B cell (primary cell): Measurements from ENCODE around the gene CBLB. TPM values are rescaled to one million over a fixed set of nuclear protein-coding genes. Genes with fewer than 3 reads are reported as not detected.

Source experiments
- ATAC-seq: fragments of 200-7000 bp; cut with Tn5 transposase; one replicate; pipeline ENCODE4 v1.10.0; 2021; ENCODE audit warnings: low read depth, mild to moderate bottlenecking, moderate number of reproducible peaks, moderate library complexity
- CTCF ChIA-PET: fragments of 350-600 bp; sonication (Branson Sonifier 250); formaldehyde crosslinking; loops from one replicate; lab custom pipeline; 2021; ENCODE audit warnings: antibody characterized with exemption, inconsistent platforms; lab: Charles Lee
- POLR2A ChIA-PET: fragments of 350-600 bp; sonication (Branson Sonifier 250); formaldehyde crosslinking; loops from one replicate; lab custom pipeline; 2021; ENCODE audit warnings: antibody characterized with exemption; lab: Charles Lee
- DNase-seq: peaks from one replicate; pipeline ENCODE4 v3.0.0; 2013
- H2AFZ ChIP-seq: 2 replicates; pipeline ENCODE4 v1.6.1; 2012; ENCODE audit warnings: mild to moderate bottlenecking, low read depth, low read length; ENCODE audit not compliant: insufficient read depth, poor library complexity, severe bottlenecking
- H3K27ac ChIP-seq, 2 donors: 1 replicate in 1 of 2; 2 replicates in 1 of 2; pipeline ENCODE4 v1.5.1; 2012 to 2013; ENCODE audit warnings: low read length in 2 of 2, mild to moderate bottlenecking in 2 of 2, moderate library complexity in 1 of 2
- H3K27me3 ChIP-seq, 4 experiments: fragments of 200-600 bp in 1 of 4; sonication (generic) in 1 of 4; replicated peaks in 1 of 4; 1 replicate in 2 of 4; 2 replicates in 2 of 4; pipeline versions ENCODE4 v1.6.1 to v1.7.0; 2013 to 2016; ENCODE audit warnings: low read length in 3 of 4, mild to moderate bottlenecking in 2 of 4, mixed read lengths in 1 of 4, moderate library complexity in 1 of 4; ENCODE audit not compliant: insufficient read depth in 4 of 4, control insufficient read depth in 3 of 4; ENCODE audit errors: control extremely low read depth in 1 of 4
- H3K36me3 ChIP-seq, 2 experiments: replicated peaks in 1 of 2; 1 replicate in 1 of 2; 2 replicates in 1 of 2; pipeline versions ENCODE4 v1.6.1 to v1.7.1; 2013; ENCODE audit warnings: low read length in 1 of 2; ENCODE audit not compliant: insufficient read depth in 2 of 2, control insufficient read depth in 1 of 2; ENCODE audit errors: control extremely low read depth in 1 of 2, extremely low read depth in 1 of 2
- H3K4me1 ChIP-seq, 2 donors: fragments of 200-600 bp in 1 of 2; sonication (generic) in 1 of 2; 1 replicate in 1 of 2; 2 replicates in 1 of 2; pipeline versions ENCODE4 v1.5.1 to v1.6.1; 2013 to 2017; ENCODE audit warnings: low read length in 2 of 2; ENCODE audit not compliant: control insufficient read depth in 2 of 2, insufficient read depth in 2 of 2
- H3K4me2 ChIP-seq: replicated peaks from 2 replicates; pipeline ENCODE3; 2012; ENCODE audit warnings: mild to moderate bottlenecking, low read depth, low read length; ENCODE audit not compliant: poor library complexity, severe bottlenecking
- H3K4me3 ChIP-seq, 5 experiments: fragments of 200-600 bp in 1 of 5; sonication (generic) in 1 of 5; 1 replicate in 3 of 5; 2 replicates in 2 of 5; pipeline versions ENCODE4 v1.5.1 to v1.7.0; 2011 to 2016; ENCODE audit warnings: low read length in 4 of 5, mild to moderate bottlenecking in 4 of 5, low read depth in 2 of 5, control low read depth in 1 of 5, moderate library complexity in 1 of 5; ENCODE audit not compliant: insufficient read depth in 1 of 5; ENCODE audit errors: control extremely low read depth in 1 of 5, extremely low read depth in 1 of 5
- H3K79me2 ChIP-seq: fragments of 200-600 bp; sonication (generic); one replicate; pipeline ENCODE4 v1.6.0; 2016; ENCODE audit warnings: low read length; ENCODE audit not compliant: control insufficient read depth, insufficient read depth
- H3K9ac ChIP-seq: fragments of 200-600 bp; sonication (generic); 2 replicates; pipeline ENCODE4 v1.6.1; 2017; ENCODE audit warnings: mild to moderate bottlenecking, low read length, moderate library complexity
- H3K9me3 ChIP-seq, 3 donors: one replicate each; pipeline versions ENCODE4 v1.6.1 to v1.7.1; 2013; ENCODE audit warnings: low read length in 2 of 3; ENCODE audit not compliant: control insufficient read depth in 2 of 3, insufficient read depth in 1 of 3; ENCODE audit errors: control extremely low read depth in 1 of 3
- H4K20me1 ChIP-seq: 2 replicates; pipeline ENCODE4 v1.6.0; 2012; ENCODE audit warnings: mild to moderate bottlenecking, low read length; ENCODE audit not compliant: insufficient read depth, control insufficient read depth, poor library complexity, severe bottlenecking
- H3K27ac Mint-ChIP-seq: one replicate; pipeline ENCODE4 v1.8.0; 2021; ENCODE audit warnings: mixed read lengths
- H3K27me3 Mint-ChIP-seq: one replicate; pipeline ENCODE4 v1.8.0; 2021; ENCODE audit warnings: mixed read lengths
- H3K4me1 Mint-ChIP-seq: one replicate; pipeline ENCODE4 v1.8.0; 2021; ENCODE audit warnings: mixed read lengths
- H3K4me3 Mint-ChIP-seq: one replicate; pipeline ENCODE4 v1.8.0; 2021; ENCODE audit warnings: mixed read lengths
- H3K9me3 Mint-ChIP-seq: one replicate; pipeline ENCODE4 v1.8.0; 2022; ENCODE audit warnings: mixed read lengths; ENCODE audit not compliant: insufficient read depth
- EZH2 ChIP-seq: IDR thresholded peaks from 2 replicates; pipeline ENCODE4 v1.6.1; 2012; ENCODE audit warnings: borderline replicate concordance, low read depth, mild to moderate bottlenecking, moderate library complexity, low read length; ENCODE audit not compliant: insufficient read depth, poor library complexity, severe bottlenecking
- WGBS: methylation state at CpG from one replicate; pipeline ENCODE4 v1.1.5; 2013; ENCODE audit warnings: missing lambda C conversion rate; ENCODE audit not compliant: insufficient coverage; 5-methylcytosine and 5-hydroxymethylcytosine counted together
- intact Hi-C: fragments of 100-400 bp; cut with micrococcal nuclease; formaldehyde crosslinking; loops from one replicate; pipeline ENCODE4 v1.10.0; 2022
- polyA plus RNA-seq: library from polyadenylated mRNA; depleted of rRNA; stranded (reverse); fragments of >200 nt; gene quantifications from 2 replicates; pipeline ENCODE4 v1.2.3, GENCODE V29; 2012
- total RNA-seq, 2 donors: library from RNA; stranded (reverse); fragments of 120-200 nt in 1 of 2; gene quantifications; 1 replicate in 1 of 2; 2 replicates in 1 of 2; pipeline versions ENCODE4 v1.2.3 to v1.2.4, GENCODE V29; 2013 to 2022
- TF ChIP-seq, protein P1 (sequence below): fragments of 200-600 bp; IDR thresholded peaks from one replicate; pipeline ENCODE4 v1.8.0; 2022; ENCODE audit warnings: antibody characterized with exemption, mild to moderate bottlenecking

CBLB gene
- total and polyA plus RNA-seq, 2 donors (not counting 1 experiment from before 2014, with no cell fraction given): 19.0 to 135 TPM

DNA sequence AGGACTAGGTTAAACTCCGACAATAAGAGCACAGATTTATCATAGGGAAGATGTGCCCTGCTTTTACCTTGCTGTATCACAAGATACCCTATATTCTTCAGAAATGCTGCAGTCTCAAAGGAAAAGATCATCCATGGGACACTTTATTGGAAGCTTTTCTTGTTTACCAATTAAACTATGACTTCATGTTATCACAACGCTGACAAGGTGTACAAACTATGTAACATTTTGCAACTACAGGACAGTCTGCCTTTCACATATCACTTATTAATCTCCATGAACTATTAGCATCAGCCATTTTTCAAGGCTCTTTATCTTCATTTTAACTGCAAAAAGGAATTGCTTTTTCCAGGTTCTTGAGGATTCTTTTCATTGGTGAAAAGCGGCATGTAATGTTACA, 34.0 kb downstream of the CBLB start:
- intact Hi-C loops: no loop called here
- CTCF ChIA-PET: interaction anchor here (0.6 kb wide), 1 partner anchor 158 kb away, joined by 3 read pairs; no protein-coding TSS in a partner anchor
- 100% methylated on average over 1 of the region's 3 CpGs for WGBS

DNA sequence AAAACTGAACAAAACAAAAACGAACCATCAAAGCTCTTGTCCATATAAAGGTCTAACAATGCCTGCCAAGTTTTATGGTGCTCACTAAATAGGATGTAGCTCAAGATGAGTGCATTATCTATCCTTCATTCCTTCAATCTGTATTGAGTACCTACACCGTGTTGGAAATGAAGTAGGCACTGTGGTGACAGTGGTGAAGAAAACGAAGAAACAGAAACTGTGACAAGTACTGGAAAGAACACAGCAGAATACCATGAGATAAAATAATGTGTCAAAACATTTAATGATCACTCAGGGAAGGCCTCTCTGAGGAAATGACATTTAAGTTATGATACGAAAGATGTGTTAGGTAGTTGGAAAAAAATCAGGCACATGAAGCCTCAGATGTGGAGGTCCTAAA, 36.2 kb downstream of the CBLB start:
- WGBS: 83% methylated on average over 1 of the region's 4 CpGs
- no peak for TF ChIP-seq EZH2
- TF ChIP-seq, protein P1, sequence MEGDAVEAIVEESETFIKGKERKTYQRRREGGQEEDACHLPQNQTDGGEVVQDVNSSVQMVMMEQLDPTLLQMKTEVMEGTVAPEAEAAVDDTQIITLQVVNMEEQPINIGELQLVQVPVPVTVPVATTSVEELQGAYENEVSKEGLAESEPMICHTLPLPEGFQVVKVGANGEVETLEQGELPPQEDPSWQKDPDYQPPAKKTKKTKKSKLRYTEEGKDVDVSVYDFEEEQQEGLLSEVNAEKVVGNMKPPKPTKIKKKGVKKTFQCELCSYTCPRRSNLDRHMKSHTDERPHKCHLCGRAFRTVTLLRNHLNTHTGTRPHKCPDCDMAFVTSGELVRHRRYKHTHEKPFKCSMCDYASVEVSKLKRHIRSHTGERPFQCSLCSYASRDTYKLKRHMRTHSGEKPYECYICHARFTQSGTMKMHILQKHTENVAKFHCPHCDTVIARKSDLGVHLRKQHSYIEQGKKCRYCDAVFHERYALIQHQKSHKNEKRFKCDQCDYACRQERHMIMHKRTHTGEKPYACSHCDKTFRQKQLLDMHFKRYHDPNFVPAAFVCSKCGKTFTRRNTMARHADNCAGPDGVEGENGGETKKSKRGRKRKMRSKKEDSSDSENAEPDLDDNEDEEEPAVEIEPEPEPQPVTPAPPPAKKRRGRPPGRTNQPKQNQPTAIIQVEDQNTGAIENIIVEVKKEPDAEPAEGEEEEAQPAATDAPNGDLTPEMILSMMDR: no peak
- Histone ChIP-seq H3K9ac (no peak overlapping the region), H4K20me1 (peaks cover 10% of the 10 kb centered on the region), H3K79me2 (peaks cover 42% of the 10 kb centered on the region), H3K27ac (peak overlapping the region in 1 of 2 donors; percentile 21), H3K27me3 (no peaks in the 10 kb centered on the region), H2AFZ (no peak overlapping the region), H3K4me1 (peaks cover 44 to 76% of the 10 kb centered on the region in 2 donors), H3K4me2 (no peak overlapping the region), H3K36me3 (peaks cover 0 to 5% of the 10 kb centered on the region in 2 experiments), H3K9me3 (no peaks in the 10 kb centered on the region), H3K4me3 (no peak overlapping the region)
- ChIA-PET CTCF (no interaction called here), POLR2A (no interaction called here)
- DNase-seq (no peak), ATAC-seq (no peak)
- Mint-ChIP-seq H3K27ac (peak overlapping the region; percentile 55), H3K4me3 (peak overlapping the region; percentile 33), H3K27me3 (no peaks in the 10 kb centered on the region), H3K4me1 (peaks cover 78% of the 10 kb centered on the region), H3K9me3 (no peaks in the 10 kb centered on the region)
- intact Hi-C loops: no loop called here

More for the DNA sequence above, 34.0 kb downstream of the CBLB start:
- H3K36me3 ChIP-seq: peaks cover 3 to 9% of the 10 kb centered on the region in 2 experiments
- H3K27me3 ChIP-seq: no peaks in the 10 kb centered on the region
- Mint-ChIP-seq H3K9me3 (no peaks in the 10 kb centered on the region), H3K4me3 (no peak overlapping the region), H3K4me1 (peaks cover 74% of the 10 kb centered on the region), H3K27ac (no peak overlapping the region), H3K27me3 (no peaks in the 10 kb centered on the region)
- peaks cover 8% of the 10 kb centered on the region for H4K20me1 ChIP-seq
- H3K9me3 ChIP-seq: no peaks in the 10 kb centered on the region
- POLR2A ChIA-PET: interaction anchor here (1.0 kb wide), 1 partner anchor 35 kb away, joined by 3 read pairs; no protein-coding TSS in a partner anchor
- no peak overlapping the region for H3K27ac ChIP-seq
- no peak overlapping the region for H3K9ac ChIP-seq
- TF ChIP-seq, protein P1: no peak
- no peak for TF ChIP-seq EZH2
- DNase-seq (no peak), ATAC-seq (no peak)
- H2AFZ ChIP-seq: no peak overlapping the region
- peak overlapping the region in 1 of 5 experiments; percentile 1 for H3K4me3 ChIP-seq
- no peak overlapping the region for H3K4me2 ChIP-seq
- H3K4me1 ChIP-seq: peaks cover 37 to 63% of the 10 kb centered on the region in 2 donors
- peaks cover 37% of the 10 kb centered on the region for H3K79me2 ChIP-seq
